ENCODE measurements around the gene MTA3. TPM values are rescaled to one million over a fixed set of nuclear protein-coding genes. Genes with fewer than 3 reads are reported as not detected.

The MTA3 gene
- total and polyA plus RNA-seq, 10 donors, result 11.6 to 42.9 (median 28.5) TPM

DNA sequence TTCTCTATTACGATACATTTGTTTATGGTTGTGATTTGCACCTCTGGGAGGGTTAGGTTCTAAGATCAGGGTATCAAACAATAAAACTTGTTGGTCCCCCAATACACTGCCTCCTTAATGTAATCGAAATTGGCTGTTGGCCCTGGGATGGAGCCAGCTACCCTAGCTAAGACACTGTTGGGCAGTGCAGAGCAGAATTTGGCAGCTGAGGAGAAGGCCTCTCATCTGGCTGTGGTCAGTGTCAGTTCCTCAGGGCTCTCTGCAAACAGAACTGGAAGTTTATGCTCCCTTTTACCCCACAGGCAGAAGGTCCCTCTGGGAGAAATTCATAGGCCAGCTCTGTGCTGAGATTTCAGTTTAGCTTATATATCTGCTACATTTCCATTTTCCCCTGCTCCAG, 232.5 kb downstream of the MTA3 start:
- peak overlapping the region in 1 of 8 donors; percentile 14 for H3K27ac ChIP-seq

GRCh38 chr2:42801381-42801780, 232.9 kb downstream of the MTA3 start:
- TF ChIP-seq, protein P1, sequence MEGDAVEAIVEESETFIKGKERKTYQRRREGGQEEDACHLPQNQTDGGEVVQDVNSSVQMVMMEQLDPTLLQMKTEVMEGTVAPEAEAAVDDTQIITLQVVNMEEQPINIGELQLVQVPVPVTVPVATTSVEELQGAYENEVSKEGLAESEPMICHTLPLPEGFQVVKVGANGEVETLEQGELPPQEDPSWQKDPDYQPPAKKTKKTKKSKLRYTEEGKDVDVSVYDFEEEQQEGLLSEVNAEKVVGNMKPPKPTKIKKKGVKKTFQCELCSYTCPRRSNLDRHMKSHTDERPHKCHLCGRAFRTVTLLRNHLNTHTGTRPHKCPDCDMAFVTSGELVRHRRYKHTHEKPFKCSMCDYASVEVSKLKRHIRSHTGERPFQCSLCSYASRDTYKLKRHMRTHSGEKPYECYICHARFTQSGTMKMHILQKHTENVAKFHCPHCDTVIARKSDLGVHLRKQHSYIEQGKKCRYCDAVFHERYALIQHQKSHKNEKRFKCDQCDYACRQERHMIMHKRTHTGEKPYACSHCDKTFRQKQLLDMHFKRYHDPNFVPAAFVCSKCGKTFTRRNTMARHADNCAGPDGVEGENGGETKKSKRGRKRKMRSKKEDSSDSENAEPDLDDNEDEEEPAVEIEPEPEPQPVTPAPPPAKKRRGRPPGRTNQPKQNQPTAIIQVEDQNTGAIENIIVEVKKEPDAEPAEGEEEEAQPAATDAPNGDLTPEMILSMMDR (IDR thresholded peaks at IDR 0.05 in 8 of 11, conservative IDR thresholded peaks at IDR 0.05 in 3 of 11), result no peak
- TF ChIP-seq POLR2AphosphoS5 (IDR thresholded peaks at IDR 0.05), result no peak
- no peak for TF ChIP-seq POLR2A (IDR thresholded peaks at IDR 0.05)
- no peak overlapping the region for H3K4me3 ChIP-seq
- intact Hi-C loops (cut with DNase I; ENCODE audit: low total_unique reads), result no loop called here
- H3K27ac ChIP-seq, result peak overlapping the region in 1 of 8 donors; percentile 14
- H3K4me1 ChIP-seq, result peaks cover 0 to 19% (median 1%) of the 10 kb centered on the region in 6 donors
- no peaks in the 10 kb centered on the region for H3K36me3 ChIP-seq
- no peak for DNase-seq
- 71 to 80% (median 74%) methylated on average over 4 of the region's 4 CpGs for WGBS, 5 donors
- H3K27me3 ChIP-seq (replicated peaks in 1 of 7), result no peaks in the 10 kb centered on the region
- H3K9me3 ChIP-seq, result no peaks in the 10 kb centered on the region

More for the DNA sequence above, 232.5 kb downstream of the MTA3 start:
- TF ChIP-seq POLR2AphosphoS5 (IDR thresholded peaks at IDR 0.05), result no peak
- TF ChIP-seq, protein P1 (IDR thresholded peaks at IDR 0.05 in 8 of 11, conservative IDR thresholded peaks at IDR 0.05 in 3 of 11), result no peak
- no peak for TF ChIP-seq POLR2A (IDR thresholded peaks at IDR 0.05)
- no peaks in the 10 kb centered on the region for H3K36me3 ChIP-seq
- peaks cover 0 to 19% (median 3%) of the 10 kb centered on the region in 6 donors for H3K4me1 ChIP-seq
- no peaks in the 10 kb centered on the region for H3K27me3 ChIP-seq (replicated peaks in 1 of 7)
- no peak for DNase-seq
- H3K4me3 ChIP-seq, result no peak overlapping the region
- WGBS, 5 donors, result 81 to 86% (median 82%) methylated on average over 2 of the region's 2 CpGs
- no peaks in the 10 kb centered on the region for H3K9me3 ChIP-seq
- intact Hi-C loops (cut with DNase I; ENCODE audit: low total_unique reads), result no loop called here

GRCh38 chr2:42802150-42802549, 233.7 kb downstream of the MTA3 start:
- no peaks in the 10 kb centered on the region for H3K36me3 ChIP-seq
- H3K27me3 ChIP-seq (replicated peaks in 1 of 7), result no peaks in the 10 kb centered on the region
- no peak overlapping the region for H3K27ac ChIP-seq
- H3K9me3 ChIP-seq, result no peaks in the 10 kb centered on the region
- TF ChIP-seq, protein P1 (IDR thresholded peaks at IDR 0.05 in 8 of 11, conservative IDR thresholded peaks at IDR 0.05 in 3 of 11), result no peak
- TF ChIP-seq POLR2A (IDR thresholded peaks at IDR 0.05) (no peak), POLR2AphosphoS5 (IDR thresholded peaks at IDR 0.05) (no peak)
- WGBS, 5 donors, result 86 to 92% (median 88%) methylated on average over 6 of the region's 6 CpGs
- no peak for DNase-seq
- intact Hi-C loops (cut with DNase I; ENCODE audit: low total_unique reads), result no loop called here
- no peak overlapping the region for H3K4me3 ChIP-seq
- peaks cover 0 to 11% (median 0%) of the 10 kb centered on the region in 6 donors for H3K4me1 ChIP-seq

- no peaks in the 10 kb centered on the region for H3K36me3 ChIP-seq
- no peak for TF ChIP-seq POLR2A (IDR thresholded peaks at IDR 0.05)
- TF ChIP-seq POLR2AphosphoS5 (IDR thresholded peaks at IDR 0.05), result peak in 1 of 3 donors; percentile 51
- TF ChIP-seq, protein P1 (IDR thresholded peaks at IDR 0.05 in 8 of 11, conservative IDR thresholded peaks at IDR 0.05 in 3 of 11), result no peak
- intact Hi-C loops (cut with DNase I; ENCODE audit: low total_unique reads), result no loop called here
- H3K4me1 ChIP-seq, result peaks cover 0 to 16% (median 7%) of the 10 kb centered on the region in 6 donors
- H3K4me3 ChIP-seq, result no peak overlapping the region
- WGBS, 5 donors, result 37 to 50% (median 43%) methylated on average over 3 of the region's 3 CpGs
- H3K9me3 ChIP-seq, result no peaks in the 10 kb centered on the region
- H3K27me3 ChIP-seq (replicated peaks in 1 of 7), result no peaks in the 10 kb centered on the region
- peak overlapping the region in 4 of 8 donors; percentile 50 to 62 (median 54) for H3K27ac ChIP-seq
- DNase-seq, result peak; percentile 36
Measured at GRCh38 chr2:42804338-42804737, 235.9 kb downstream of the MTA3 start.
